Kidney (tissue), 14 donors: ENCODE measurements around the gene ADAMTS8. TPM values are rescaled to one million over a fixed set of nuclear protein-coding genes. Genes with fewer than 3 reads are reported as not detected.

Experiments
- DNase-seq, 5 donors: peaks; one replicate each; pipeline ENCODE4 v3.0.0-alpha.2; 2013 to 2020
- FAIRE-seq: peaks from 2 replicates; lab custom pipeline; 2012; peaks lifted over from hg19 to GRCh38; lab: Jason Lieb, UNC
- H3K27ac ChIP-seq, 2 donors: one replicate each; pipeline ENCODE4 v1.7.0; 2013; ENCODE audit warnings: low read depth in 2 of 2, low read length in 2 of 2, inconsistent platforms in 1 of 2
- H3K27me3 ChIP-seq: one replicate; pipeline ENCODE4 v1.7.1; 2013; ENCODE audit warnings: low read length, inconsistent platforms; ENCODE audit not compliant: control insufficient read depth, insufficient read depth
- H3K36me3 ChIP-seq, 3 donors: one replicate each; pipeline versions ENCODE4 v1.7.0 to v1.7.1; 2013; ENCODE audit warnings: low read length in 3 of 3, control low read depth in 1 of 3, inconsistent platforms in 1 of 3; ENCODE audit not compliant: insufficient read depth in 3 of 3, control insufficient read depth in 2 of 3
- H3K4me1 ChIP-seq, 3 donors: one replicate each; pipeline versions ENCODE4 v1.7.0 to v1.7.1; 2013; ENCODE audit warnings: low read length in 3 of 3, inconsistent platforms in 1 of 3, low read depth in 1 of 3; ENCODE audit not compliant: control insufficient read depth in 2 of 3, insufficient read depth in 2 of 3
- H3K4me3 ChIP-seq, 3 donors: one replicate each; pipeline versions ENCODE4 v1.7.0 to v1.8.1; 2013; ENCODE audit warnings: low read length in 3 of 3, control low read depth in 1 of 3, inconsistent platforms in 1 of 3
- H3K9ac ChIP-seq, 3 donors: one replicate each; pipeline versions ENCODE4 v1.7.0 to v1.7.1; 2013; ENCODE audit warnings: low read length in 3 of 3, control low read depth in 1 of 3, inconsistent platforms in 1 of 3
- H3K9me3 ChIP-seq, 3 donors: one replicate each; pipeline versions ENCODE4 v1.7.0 to v1.7.1; 2013; ENCODE audit warnings: low read length in 3 of 3, control low read depth in 1 of 3, inconsistent platforms in 1 of 3; ENCODE audit not compliant: control insufficient read depth in 2 of 3, insufficient read depth in 1 of 3
- intact Hi-C: fragments of 100-400 bp; cut with DNase I; formaldehyde crosslinking; loops from one replicate; pipeline ENCODE4 v1.11.1; 2022
- polyA plus RNA-seq: library from polyadenylated mRNA; stranded (reverse); fragments of 350-450 nt; fragmentation: Illumina TruSeq; extraction: RNeasy Lipid Tissue Mini Kit (QIAGEN cat#74804); gene quantifications from one replicate; pipeline ENCODE4 v1.2.3, GENCODE V29; 2014; ENCODE audit warnings: low read depth, low replicate concordance; ENCODE audit not compliant: insufficient read depth
- total RNA-seq: library from RNA; stranded (reverse); fragmentation: NEBNext Ultra II Directional; extraction: Animal tissue kit (Norgen Biotek cat#: 25700); gene quantifications from one replicate; pipeline ENCODE4 v1.2.1, GENCODE V29; 2021
- TF ChIP-seq, protein P1 (sequence below): IDR thresholded peaks from 3 replicates; pipeline ENCODE4 v1.5.1; 2012; ENCODE audit warnings: mild to moderate bottlenecking, moderate library complexity, borderline replicate concordance; ENCODE audit not compliant: insufficient read depth; ENCODE audit errors: extremely low read depth
- donor health status: control.
- donor health status: control.
- donor health status: control.
- donor health status: control.
- donor health status: control.
- donor health status: DM: yes; HTN: yes; CAD: no.
- donor health status: Normal renal cell carcinoma (clear cell type).

Gene ADAMTS8
- total and polyA plus RNA-seq, 2 donors from 2014 or later: 1.2 to 1.6 TPM

DNA sequence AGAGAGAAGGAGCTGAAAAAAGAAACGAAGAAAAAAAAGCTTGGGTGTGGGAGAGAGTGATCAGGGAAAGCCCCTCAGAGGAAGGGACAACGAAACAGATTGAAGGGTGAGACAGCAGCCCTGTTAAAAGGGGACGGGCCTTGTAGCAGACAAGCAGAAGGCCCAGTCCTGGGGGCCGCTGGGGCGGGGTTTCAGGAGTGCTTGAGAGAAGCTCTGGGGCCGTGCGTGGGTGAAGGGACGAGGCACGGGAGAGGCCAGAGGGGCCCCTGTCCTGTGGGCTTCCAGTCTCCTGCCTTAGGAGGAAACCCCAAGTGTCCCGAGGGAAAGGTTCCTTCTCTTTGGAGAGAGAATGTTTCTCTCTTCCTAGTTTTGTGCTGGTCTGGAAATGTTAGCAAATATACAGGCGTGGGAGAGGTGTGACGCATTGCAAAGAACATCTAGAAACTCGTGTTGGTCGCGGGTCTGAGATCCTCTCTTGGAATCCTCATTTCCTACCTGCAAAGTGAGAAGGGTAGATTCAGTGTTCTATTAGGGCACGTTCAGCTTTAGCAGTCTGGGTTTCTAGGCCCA lies 48.6 kb upstream of the ADAMTS8 start:
- peak overlapping the region in 1 of 3 donors; percentile 31 for H3K9ac ChIP-seq
- H3K4me1 ChIP-seq: peaks cover 0 to 33% (median 21%) of the 10 kb centered on the region in 3 donors
- FAIRE-seq: no peak
- intact Hi-C loops: no loop called here
- peak overlapping the region; percentile 53 to 56 for H3K27ac ChIP-seq
- no peaks in the 10 kb centered on the region for H3K9me3 ChIP-seq
- peak in 1 of 5 donors; percentile 7 for DNase-seq
- peaks cover 0 to 4% (median 3%) of the 10 kb centered on the region in 3 donors for H3K36me3 ChIP-seq
- no peaks in the 10 kb centered on the region for H3K27me3 ChIP-seq
- no peak overlapping the region for H3K4me3 ChIP-seq
- TF ChIP-seq, protein P1, sequence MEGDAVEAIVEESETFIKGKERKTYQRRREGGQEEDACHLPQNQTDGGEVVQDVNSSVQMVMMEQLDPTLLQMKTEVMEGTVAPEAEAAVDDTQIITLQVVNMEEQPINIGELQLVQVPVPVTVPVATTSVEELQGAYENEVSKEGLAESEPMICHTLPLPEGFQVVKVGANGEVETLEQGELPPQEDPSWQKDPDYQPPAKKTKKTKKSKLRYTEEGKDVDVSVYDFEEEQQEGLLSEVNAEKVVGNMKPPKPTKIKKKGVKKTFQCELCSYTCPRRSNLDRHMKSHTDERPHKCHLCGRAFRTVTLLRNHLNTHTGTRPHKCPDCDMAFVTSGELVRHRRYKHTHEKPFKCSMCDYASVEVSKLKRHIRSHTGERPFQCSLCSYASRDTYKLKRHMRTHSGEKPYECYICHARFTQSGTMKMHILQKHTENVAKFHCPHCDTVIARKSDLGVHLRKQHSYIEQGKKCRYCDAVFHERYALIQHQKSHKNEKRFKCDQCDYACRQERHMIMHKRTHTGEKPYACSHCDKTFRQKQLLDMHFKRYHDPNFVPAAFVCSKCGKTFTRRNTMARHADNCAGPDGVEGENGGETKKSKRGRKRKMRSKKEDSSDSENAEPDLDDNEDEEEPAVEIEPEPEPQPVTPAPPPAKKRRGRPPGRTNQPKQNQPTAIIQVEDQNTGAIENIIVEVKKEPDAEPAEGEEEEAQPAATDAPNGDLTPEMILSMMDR: no peak

DNA sequence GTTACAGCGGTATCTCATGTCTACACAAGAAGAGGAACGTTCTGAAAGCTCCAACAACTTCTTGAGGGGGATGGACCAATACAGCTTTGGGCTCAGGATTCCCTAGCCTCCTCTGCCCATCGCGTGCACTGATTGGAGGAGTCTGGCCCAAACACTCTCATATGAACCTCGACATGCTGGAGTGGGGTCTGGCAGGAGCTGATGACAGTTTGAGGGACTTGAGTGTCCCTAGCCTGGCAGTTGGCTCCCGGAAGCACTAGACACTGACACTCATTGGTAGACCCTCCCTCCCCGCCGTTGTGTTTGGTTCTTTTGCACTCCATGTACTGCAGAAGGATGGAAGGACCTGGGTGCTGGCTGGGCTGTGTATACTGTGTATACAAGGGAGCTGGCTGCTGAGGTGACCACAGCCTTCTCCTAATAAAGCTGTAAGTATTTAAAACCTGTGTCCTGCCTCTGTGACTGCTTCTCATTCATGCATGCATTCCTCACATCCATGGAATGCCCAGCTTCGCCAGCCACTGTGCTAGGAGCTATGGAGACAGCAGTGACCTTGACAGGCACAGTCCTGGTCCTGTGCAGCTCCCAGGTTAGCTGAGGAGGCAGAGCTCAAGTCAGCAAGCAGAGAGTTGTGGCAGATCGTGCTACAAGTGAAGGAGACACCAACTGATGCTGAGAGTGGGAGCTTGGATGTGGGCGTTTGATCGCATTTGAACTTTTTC lies 48.0 kb upstream of the ADAMTS8 start:
- FAIRE-seq: no peak
- Histone ChIP-seq H3K4me3 (no peak overlapping the region), H3K27me3 (no peaks in the 10 kb centered on the region), H3K4me1 (peaks cover 0 to 33% (median 21%) of the 10 kb centered on the region in 3 donors), H3K36me3 (peaks cover 0 to 8% (median 7%) of the 10 kb centered on the region in 3 donors), H3K9ac (peak overlapping the region in 1 of 3 donors; percentile 31), H3K9me3 (no peaks in the 10 kb centered on the region), H3K27ac (peak overlapping the region; percentile 33 to 53)
- intact Hi-C loops: no loop called here
- peak in 3 of 5 donors; percentile 67 to 72 (median 72) for DNase-seq
- TF ChIP-seq, protein P1: no peak

- H3K27me3 ChIP-seq: no peaks in the 10 kb centered on the region
Observed at GRCh38 chr11:130475426-130476053, 47.1 kb upstream of the ADAMTS8 start.

More at GRCh38 chr11:130475426-130476053, 47.1 kb upstream of the ADAMTS8 start:
- Histone ChIP-seq H3K36me3 (peaks cover 0 to 16% (median 10%) of the 10 kb centered on the region in 3 donors), H3K9ac (no peak overlapping the region), H3K4me1 (peaks cover 0 to 33% (median 21%) of the 10 kb centered on the region in 3 donors), H3K4me3 (no peak overlapping the region), H3K9me3 (no peaks in the 10 kb centered on the region), H3K27ac (no peak overlapping the region)
- intact Hi-C loops: no loop called here
- FAIRE-seq (no peak), DNase-seq (peak in 1 of 5 donors; percentile 5)
- TF ChIP-seq, protein P1: no peak
